ENCODE results near the gene ELOVL1. TPM values are rescaled to one million over a fixed set of nuclear protein-coding genes. Genes with fewer than 3 reads are reported as not detected.
"Not testable (repeated sequence)": the region's sequence is repeated elsewhere in the genome, so short reads cannot be mapped to it uniquely, and the experiment has no call there.

The ELOVL1 gene
- 40.3 to 42.4 TPM (median 41.4 TPM) in 3 replicates for total RNA-seq

DNA sequence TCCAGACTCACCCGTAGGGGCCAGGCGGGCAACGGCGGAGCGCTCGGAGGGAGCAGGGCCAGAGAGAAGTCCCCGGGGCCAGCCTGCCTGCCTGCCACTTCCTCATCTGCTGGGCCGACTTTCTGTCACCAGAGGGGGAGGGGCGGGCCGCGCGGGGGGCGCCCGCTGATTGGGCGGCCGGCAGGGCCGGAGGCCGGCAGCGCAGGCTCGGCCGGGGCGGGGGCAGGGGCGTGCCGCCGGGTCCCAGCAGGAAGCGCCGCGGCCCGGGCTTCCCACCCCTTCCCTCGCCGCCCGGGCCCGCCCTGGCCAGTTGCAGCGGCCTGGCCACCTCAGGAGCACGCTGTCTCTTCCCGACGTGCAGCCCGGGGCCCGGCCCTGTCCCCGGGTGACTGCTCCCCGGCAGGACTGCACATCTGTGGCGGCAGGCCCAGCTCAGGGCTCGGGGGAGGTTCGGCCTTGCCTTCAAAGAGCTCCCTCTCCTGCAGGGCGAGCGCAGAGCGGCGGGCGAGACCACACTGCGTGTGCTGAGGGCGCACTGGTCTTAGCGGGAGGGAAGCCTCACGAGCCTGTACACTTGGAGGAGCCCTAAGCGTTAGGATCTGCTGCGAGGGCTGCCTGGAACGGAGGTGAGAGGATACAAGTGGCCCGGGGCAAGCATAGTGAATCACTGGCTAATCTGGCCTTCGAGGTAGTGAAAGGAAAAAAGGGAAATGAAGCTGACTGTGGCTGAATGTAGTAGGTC is at the start of gene ELOVL1:
Gene ELOVL1, minus strand, starts transcription at position 108 of the 742 bp plus-strand sequence. CDS start 2,402 bp downstream, outside the sequence.
- H3K36me3 Mint-ChIP-seq, result peaks cover 9% of the 10 kb centered on the region
- TF ChIP-seq, protein P1, sequence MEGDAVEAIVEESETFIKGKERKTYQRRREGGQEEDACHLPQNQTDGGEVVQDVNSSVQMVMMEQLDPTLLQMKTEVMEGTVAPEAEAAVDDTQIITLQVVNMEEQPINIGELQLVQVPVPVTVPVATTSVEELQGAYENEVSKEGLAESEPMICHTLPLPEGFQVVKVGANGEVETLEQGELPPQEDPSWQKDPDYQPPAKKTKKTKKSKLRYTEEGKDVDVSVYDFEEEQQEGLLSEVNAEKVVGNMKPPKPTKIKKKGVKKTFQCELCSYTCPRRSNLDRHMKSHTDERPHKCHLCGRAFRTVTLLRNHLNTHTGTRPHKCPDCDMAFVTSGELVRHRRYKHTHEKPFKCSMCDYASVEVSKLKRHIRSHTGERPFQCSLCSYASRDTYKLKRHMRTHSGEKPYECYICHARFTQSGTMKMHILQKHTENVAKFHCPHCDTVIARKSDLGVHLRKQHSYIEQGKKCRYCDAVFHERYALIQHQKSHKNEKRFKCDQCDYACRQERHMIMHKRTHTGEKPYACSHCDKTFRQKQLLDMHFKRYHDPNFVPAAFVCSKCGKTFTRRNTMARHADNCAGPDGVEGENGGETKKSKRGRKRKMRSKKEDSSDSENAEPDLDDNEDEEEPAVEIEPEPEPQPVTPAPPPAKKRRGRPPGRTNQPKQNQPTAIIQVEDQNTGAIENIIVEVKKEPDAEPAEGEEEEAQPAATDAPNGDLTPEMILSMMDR (IDR thresholded peaks at IDR 0.05; ENCODE audit: unreplicated experiment), result no peak

DNA sequence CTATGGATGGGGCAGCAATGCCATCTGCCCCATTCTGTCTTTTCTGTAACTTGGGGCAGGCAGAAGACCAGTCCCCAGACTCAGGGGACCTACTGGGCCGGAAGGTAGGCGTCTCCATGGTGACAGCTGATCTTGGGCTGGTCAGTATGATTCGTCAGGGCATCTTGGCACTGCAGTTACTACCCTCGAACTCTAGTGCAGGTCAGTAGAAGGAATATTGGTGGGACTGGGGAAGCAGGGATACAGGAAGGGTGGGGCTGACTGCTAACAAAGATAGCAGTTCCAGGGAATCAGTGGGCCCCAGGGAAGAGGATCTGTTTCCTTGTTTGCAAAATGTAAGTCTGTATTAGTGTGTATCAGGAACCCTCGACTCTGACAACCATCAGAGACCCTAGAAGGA is 48.1 kb upstream of the ELOVL1 start:
- TF ChIP-seq, protein P1 (IDR thresholded peaks at IDR 0.05; ENCODE audit: unreplicated experiment), result no peak
- Mint-ChIP-seq H3K36me3 (peaks cover 21% of the 10 kb centered on the region), H3K4me1 (no peaks in the 10 kb centered on the region), H3K4me3 (no peak overlapping the region), H3K27me3 (ENCODE audit: low read depth) (no peaks in the 10 kb centered on the region), H3K9me3 (peaks cover 4% of the 10 kb centered on the region), H3K27ac (no peak overlapping the region)
- no peak for DNase-seq (ENCODE audit: low spot score in 2 of 2, unreplicated experiment in 2 of 2)

More for the DNA sequence above, at the start of gene ELOVL1:
- peak; percentile 73 to 79 for DNase-seq (ENCODE audit: low spot score in 2 of 2, unreplicated experiment in 2 of 2)
- Mint-ChIP-seq H3K27ac (peak within 1 kb of the TSS; percentile 89), H3K27me3 (ENCODE audit: low read depth) (no peaks in the 10 kb centered on the region), H3K9me3 (no peaks in the 10 kb centered on the region), H3K4me3 (peak within 1 kb of the TSS; percentile 76), H3K4me1 (peaks cover 29% of the 10 kb centered on the region)

- Mint-ChIP-seq H3K27me3 (ENCODE audit: low read depth) (no peaks in the 10 kb centered on the region), H3K9me3 (peaks cover 4% of the 10 kb centered on the region), H3K27ac (no peak overlapping the region), H3K36me3 (peaks cover 28% of the 10 kb centered on the region), H3K4me3 (no peak overlapping the region), H3K4me1 (no peaks in the 10 kb centered on the region)
- peak in 1 of 2 experiments; percentile 51 for DNase-seq (ENCODE audit: low spot score in 2 of 2, unreplicated experiment in 2 of 2)
- TF ChIP-seq, protein P1 (IDR thresholded peaks at IDR 0.05; ENCODE audit: unreplicated experiment), result peak; percentile 43
Observed at GRCh38 chr1:43414634-43415223, 46.9 kb upstream of the ELOVL1 start.

- not testable (repeated sequence) for H3K9me3 Mint-ChIP-seq; DNase-seq (ENCODE audit: low spot score in 2 of 2, unreplicated experiment in 2 of 2); H3K4me3 Mint-ChIP-seq; H3K27ac Mint-ChIP-seq; H3K27me3 Mint-ChIP-seq (ENCODE audit: low read depth); H3K4me1 Mint-ChIP-seq
- peaks cover 36% of the 10 kb centered on the region for H3K36me3 Mint-ChIP-seq
Observed at GRCh38 chr1:43413426-43413825, 45.6 kb upstream of the ELOVL1 start.

DNA sequence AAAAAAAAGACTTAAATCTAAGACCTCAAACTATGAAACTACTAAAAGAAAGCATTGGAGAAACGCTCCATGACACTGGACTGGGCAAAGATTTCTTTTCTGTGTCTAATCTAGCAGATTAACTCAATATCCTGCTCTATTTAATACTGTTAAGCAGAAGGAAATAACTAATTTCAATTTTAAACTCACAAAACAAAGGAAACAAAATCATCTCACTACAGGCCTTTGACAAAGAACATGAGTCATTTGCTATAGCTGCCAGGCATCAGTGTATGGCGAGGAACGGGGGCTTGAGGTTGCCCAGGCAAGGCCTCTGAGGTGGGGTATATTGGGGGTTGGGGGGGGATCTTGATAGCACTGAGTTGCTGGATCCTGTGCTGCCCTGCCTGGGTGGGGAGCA is 42.8 kb upstream of the ELOVL1 start:
- Mint-ChIP-seq H3K4me1 (no peaks in the 10 kb centered on the region), H3K9me3 (peaks cover 10% of the 10 kb centered on the region), H3K27me3 (ENCODE audit: low read depth) (no peaks in the 10 kb centered on the region), H3K36me3 (peaks cover 46% of the 10 kb centered on the region), H3K4me3 (no peak overlapping the region), H3K27ac (no peak overlapping the region)
- TF ChIP-seq, protein P1 (IDR thresholded peaks at IDR 0.05; ENCODE audit: unreplicated experiment), result no peak
- no peak for DNase-seq (ENCODE audit: low spot score in 2 of 2, unreplicated experiment in 2 of 2)

DNA sequence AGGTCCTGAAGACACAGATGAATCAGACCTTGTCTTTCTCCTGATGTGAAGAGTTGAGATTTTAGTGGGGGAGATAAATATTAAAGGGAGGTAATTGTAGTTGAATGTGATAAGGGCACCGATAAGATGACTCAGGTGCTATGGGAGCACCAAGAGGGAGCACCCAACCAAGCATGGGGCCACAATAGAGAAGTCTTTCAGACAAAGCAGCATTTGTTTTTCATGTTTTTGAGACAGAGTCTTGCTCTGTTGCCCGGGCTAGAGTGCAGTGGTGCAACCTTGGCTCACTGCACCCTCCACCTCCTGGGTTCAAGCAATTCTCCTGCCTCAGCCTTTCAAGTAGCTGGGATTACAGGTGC is 38.0 kb upstream of the ELOVL1 start:
- peaks cover 6% of the 10 kb centered on the region for H3K9me3 Mint-ChIP-seq
- peaks cover 45% of the 10 kb centered on the region for H3K36me3 Mint-ChIP-seq
- H3K4me3 Mint-ChIP-seq, result no peak overlapping the region
- no peaks in the 10 kb centered on the region for H3K27me3 Mint-ChIP-seq (ENCODE audit: low read depth)
- H3K4me1 Mint-ChIP-seq, result no peaks in the 10 kb centered on the region
- DNase-seq (ENCODE audit: low spot score in 2 of 2, unreplicated experiment in 2 of 2), result no peak
- TF ChIP-seq, protein P1 (IDR thresholded peaks at IDR 0.05; ENCODE audit: unreplicated experiment), result no peak
- H3K27ac Mint-ChIP-seq, result peak overlapping the region; percentile 30

All from mesothelial cell of epicardium (in vitro differentiated cells).